HAP-1 (cell line): ENCODE data around the gene NODAL.

Experiments
- DNase-seq, 2 experiments: peaks; one replicate each; pipeline ENCODE4 v3.0.0-alpha.2; 2016 to 2020; ENCODE audit warnings: low spot score in 2 of 2
- H3K27me3 ChIP-seq: fragments of 250-450 bp; sonication (Bioruptor Pico); 2 replicates; pipeline ENCODE4 v1.5.1; 2020; ENCODE audit warnings: low read depth, mild to moderate bottlenecking, moderate library complexity
- H3K36me3 ChIP-seq: fragments of 250-450 bp; sonication (Bioruptor Pico); replicated peaks from 2 replicates; pipeline ENCODE4 v1.5.1; 2020; ENCODE audit warnings: mild to moderate bottlenecking
- H3K4me1 ChIP-seq: fragments of 250-450 bp; sonication (Bioruptor Pico); 2 replicates; pipeline ENCODE4 v1.5.1; 2020; ENCODE audit warnings: mild to moderate bottlenecking
- H3K4me3 ChIP-seq: fragments of 250-450 bp; sonication (Bioruptor Pico); 2 replicates; pipeline ENCODE4 v1.5.1; 2020; ENCODE audit warnings: mild to moderate bottlenecking, moderate library complexity
- H3K9me3 ChIP-seq: fragments of 250-450 bp; sonication (Bioruptor Pico); 2 replicates; pipeline ENCODE4 v1.5.1; 2020; ENCODE audit warnings: mild to moderate bottlenecking, moderate library complexity
- in situ Hi-C: fragments of 300-500 bp; cut with MboI; formaldehyde crosslinking; loops from 3 replicates; pipeline ENCODE4 v1.14.3; 2020; ENCODE audit warnings: low sequenced_read_pairs, inconsistent platforms, mixed read lengths

Gene NODAL

DNA sequence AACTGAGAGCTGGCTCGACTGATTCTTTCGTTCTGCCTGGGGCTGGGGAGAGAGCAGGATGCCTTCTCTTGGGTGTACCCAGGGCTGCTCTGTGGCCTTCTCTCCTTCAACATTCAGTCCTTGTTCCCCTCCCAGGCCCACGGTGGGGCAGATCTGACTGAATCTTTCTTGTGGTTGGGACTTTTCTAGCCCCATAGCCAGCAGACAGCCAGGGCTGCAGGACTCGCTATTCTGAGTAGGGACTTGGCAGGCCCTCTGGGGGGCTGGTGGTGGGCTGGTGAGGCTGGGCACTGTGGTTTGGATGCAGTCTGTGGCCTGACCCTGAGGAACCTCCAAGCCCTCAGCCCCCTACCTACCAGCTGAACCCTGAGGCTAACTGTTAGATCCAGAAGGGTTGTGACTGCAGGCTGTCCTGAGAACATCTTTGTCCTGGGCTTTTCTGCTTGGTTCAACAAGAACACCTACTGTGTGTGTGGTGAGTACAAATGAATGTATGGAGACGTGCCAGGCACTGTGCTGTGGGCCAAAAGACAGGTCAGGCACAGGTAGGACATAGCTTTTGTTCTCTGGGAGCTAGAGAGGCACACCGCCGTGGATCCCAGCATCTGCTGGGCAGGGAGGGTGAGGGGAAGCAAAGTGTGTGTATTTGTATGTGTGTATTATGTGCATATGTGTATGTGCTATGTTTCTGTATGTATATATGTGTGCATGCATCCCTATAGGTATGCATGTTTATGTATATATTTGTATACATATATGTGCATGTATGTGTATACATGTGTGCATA, 35.0 kb upstream of the NODAL start:
- Histone ChIP-seq H3K4me3 (no peak overlapping the region), H3K4me1 (peaks cover 9% of the 10 kb centered on the region), H3K9me3 (no peaks in the 10 kb centered on the region), H3K36me3 (0 out of 2 replicates have a peak, but pooled peaks cover 2% of the 10 kb centered on the region), H3K27me3 (no peaks in the 10 kb centered on the region)
- DNase-seq = no peak
- in situ Hi-C loops = no loop called here

DNA sequence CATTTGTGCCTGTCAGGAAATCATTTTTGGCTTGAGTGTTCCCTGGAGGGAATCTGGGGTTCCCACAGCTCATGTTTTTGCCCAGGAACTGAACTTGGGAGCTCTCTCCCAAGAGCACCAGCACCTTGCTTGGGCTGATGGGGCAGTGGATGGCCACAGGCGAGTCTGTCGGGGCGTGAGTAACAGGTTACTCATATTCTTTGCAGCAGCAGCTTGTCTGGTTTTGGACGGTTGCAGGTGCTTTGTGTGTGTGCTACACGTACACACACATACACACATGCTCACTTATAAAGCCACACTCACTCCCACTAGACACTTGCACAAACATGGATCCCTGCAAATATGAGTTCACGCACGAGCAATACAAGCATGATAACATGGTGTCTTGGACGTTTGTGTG, 34.2 kb upstream of the NODAL start:
- DNase-seq = no peak
- H3K4me1 ChIP-seq = peaks cover 9% of the 10 kb centered on the region
- no peaks in the 10 kb centered on the region for H3K9me3 ChIP-seq
- H3K36me3 ChIP-seq = 0 out of 2 replicates have a peak, but pooled peaks cover 2% of the 10 kb centered on the region
- in situ Hi-C loops = no loop called here
- no peak overlapping the region for H3K4me3 ChIP-seq
- H3K27me3 ChIP-seq = no peaks in the 10 kb centered on the region

GRCh38 chr10:70474780-70475179, 33.3 kb upstream of the NODAL start:
- Histone ChIP-seq H3K4me1 (peaks cover 6% of the 10 kb centered on the region), H3K9me3 (no peaks in the 10 kb centered on the region), H3K36me3 (0 out of 2 replicates have a peak, but pooled peaks cover 2% of the 10 kb centered on the region), H3K27me3 (no peaks in the 10 kb centered on the region), H3K4me3 (no peak overlapping the region)
- DNase-seq = no peak
- in situ Hi-C loops = no loop called here

GRCh38 chr10:70472799-70473454, 31.4 kb upstream of the NODAL start:
- DNase-seq = no peak
- in situ Hi-C loops = no loop called here

GRCh38 chr10:70466951-70467350, 25.5 kb upstream of the NODAL start:
- no peaks in the 10 kb centered on the region for H3K9me3 ChIP-seq
- no peaks in the 10 kb centered on the region for H3K4me1 ChIP-seq
- no peaks in the 10 kb centered on the region for H3K36me3 ChIP-seq
- H3K4me3 ChIP-seq = no peak overlapping the region
- H3K27me3 ChIP-seq = 0 out of 2 replicates have a peak, but pooled peaks cover 4% of the 10 kb centered on the region
- in situ Hi-C loops = loop anchor here (10.0 kb wide), 1 partner anchor 298 kb away; no protein-coding TSS in a partner anchor
- DNase-seq = no peak

More at GRCh38 chr10:70472799-70473454, 31.4 kb upstream of the NODAL start:
- H3K36me3 ChIP-seq = no peaks in the 10 kb centered on the region
- H3K27me3 ChIP-seq = no peaks in the 10 kb centered on the region
- H3K4me3 ChIP-seq = no peak overlapping the region
- H3K9me3 ChIP-seq = no peaks in the 10 kb centered on the region
- H3K4me1 ChIP-seq = peaks cover 4% of the 10 kb centered on the region

DNA sequence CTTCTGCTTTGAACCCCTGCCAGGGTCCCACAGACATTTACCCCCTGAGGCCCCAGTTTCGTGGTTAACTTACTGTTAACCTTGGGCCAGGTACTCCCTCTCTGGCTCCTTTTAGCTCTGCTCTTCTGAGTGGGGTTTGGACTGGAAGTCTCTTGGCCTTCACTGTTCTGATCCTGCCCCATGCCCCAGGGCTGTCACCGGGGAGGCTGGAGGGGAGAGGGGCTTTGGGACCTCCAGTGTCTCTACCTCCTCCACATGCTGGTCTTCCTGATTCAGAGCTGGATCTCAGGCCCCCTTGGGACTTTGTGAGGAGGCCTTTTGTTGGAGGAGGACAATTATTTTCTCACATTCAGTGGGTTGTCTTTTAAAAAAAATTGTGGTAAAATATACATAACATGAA, 24.4 kb upstream of the NODAL start:
- DNase-seq = no peak
- Histone ChIP-seq H3K9me3 (no peaks in the 10 kb centered on the region), H3K27me3 (0 out of 2 replicates have a peak, but pooled peaks cover 4% of the 10 kb centered on the region), H3K36me3 (no peaks in the 10 kb centered on the region), H3K4me1 (no peaks in the 10 kb centered on the region), H3K4me3 (no peak overlapping the region)
- in situ Hi-C loops = loop anchor here (10.0 kb wide), 1 partner anchor 299 kb away; no protein-coding TSS in a partner anchor

DNA sequence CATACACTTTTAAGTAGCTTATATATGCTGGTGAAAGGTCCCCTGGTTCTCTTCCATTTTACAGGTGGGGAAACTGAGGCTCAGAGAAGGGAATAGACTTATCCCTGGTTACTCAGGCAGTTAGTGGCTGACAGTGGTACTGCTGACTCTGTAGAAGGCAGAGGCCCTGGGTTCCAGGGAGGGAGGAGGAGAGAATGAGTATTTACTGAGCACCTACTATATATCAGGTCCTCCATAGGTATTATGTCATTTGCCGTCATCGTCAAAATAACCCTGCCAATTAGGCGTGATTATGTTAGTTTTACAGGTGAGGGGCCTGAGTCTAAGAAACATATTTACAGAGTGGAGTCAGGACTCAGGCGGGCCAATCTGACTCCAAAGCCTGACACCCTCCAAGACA, 23.8 kb upstream of the NODAL start:
- no peaks in the 10 kb centered on the region for H3K9me3 ChIP-seq
- DNase-seq = no peak
- no peaks in the 10 kb centered on the region for H3K4me1 ChIP-seq
- 0 out of 2 replicates have a peak, but pooled peaks cover 4% of the 10 kb centered on the region for H3K27me3 ChIP-seq
- H3K36me3 ChIP-seq = no peaks in the 10 kb centered on the region
- in situ Hi-C loops = loop anchor here (10.0 kb wide), 1 partner anchor 300 kb away; no protein-coding TSS in a partner anchor
- no peak overlapping the region for H3K4me3 ChIP-seq

- Histone ChIP-seq H3K4me1 (peaks cover 10% of the 10 kb centered on the region), H3K4me3 (no peak overlapping the region), H3K36me3 (no peaks in the 10 kb centered on the region), H3K9me3 (no peaks in the 10 kb centered on the region), H3K27me3 (0 out of 2 replicates have a peak, but pooled peaks cover under 1% of the 10 kb centered on the region)
- in situ Hi-C loops = loop anchor here (10.0 kb wide), 1 partner anchor 302 kb away; no protein-coding TSS in a partner anchor
- DNase-seq = no peak
These were observed 21.0 kb upstream of the NODAL start for GRCh38 chr10:70462349-70462984.

DNA sequence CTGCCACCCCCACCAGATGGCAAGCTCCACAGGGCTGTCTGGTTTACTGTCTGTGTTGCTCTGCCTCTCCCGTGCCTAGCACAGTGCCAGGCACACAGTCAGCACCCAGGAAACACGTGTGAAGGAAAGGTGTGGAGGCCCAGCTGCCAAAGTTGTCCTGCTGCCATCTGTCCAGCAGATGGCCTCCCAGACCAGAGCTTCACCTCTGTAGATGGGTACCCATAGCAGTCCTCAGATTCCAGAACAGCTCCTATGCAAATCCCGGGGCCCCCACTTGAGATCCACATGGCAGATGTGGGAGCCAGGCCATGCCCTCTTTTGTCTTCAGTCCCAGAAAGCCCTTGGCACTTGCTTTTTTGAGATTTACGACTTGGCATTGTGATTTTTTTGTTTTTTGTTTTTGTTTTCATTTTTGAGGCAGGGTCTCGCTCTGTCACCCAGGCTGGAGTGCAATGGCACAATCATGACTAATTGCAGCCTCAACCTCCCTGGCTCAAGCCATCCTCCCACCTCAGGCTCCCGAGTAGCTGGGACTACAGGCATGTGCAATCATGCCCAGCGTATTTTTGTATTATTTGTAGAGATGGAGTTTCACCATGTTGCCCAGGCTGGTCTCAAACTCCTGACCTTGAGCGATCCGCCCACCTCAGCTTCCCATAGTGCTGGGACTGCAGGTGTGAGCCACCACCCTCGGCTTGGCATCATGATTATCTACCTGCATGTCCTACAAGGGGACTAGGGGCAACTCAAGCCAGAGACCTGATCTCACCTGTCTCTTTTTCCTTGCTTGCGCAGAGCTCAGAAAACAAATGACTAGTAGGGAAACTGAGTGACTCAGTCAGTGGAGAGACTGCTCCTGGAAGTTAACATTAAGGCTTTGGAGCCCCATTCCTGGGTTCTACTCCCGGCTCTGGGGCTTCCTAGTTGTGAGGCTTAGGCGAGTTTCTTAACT, 20.2 kb upstream of the NODAL start:
- peak; percentile 29 to 70 for DNase-seq
- in situ Hi-C loops = loop anchor here (10.0 kb wide), 1 partner anchor 303 kb away; no protein-coding TSS in a partner anchor
- no peak overlapping the region for H3K4me3 ChIP-seq
- no peaks in the 10 kb centered on the region for H3K27me3 ChIP-seq
- no peaks in the 10 kb centered on the region for H3K9me3 ChIP-seq
- peaks cover 10% of the 10 kb centered on the region for H3K4me1 ChIP-seq
- H3K36me3 ChIP-seq = no peaks in the 10 kb centered on the region

GRCh38 chr10:70459774-70460490, 18.5 kb upstream of the NODAL start:
- DNase-seq = no peak
- in situ Hi-C loops = loop anchor here (10.0 kb wide), 1 partner anchor 305 kb away; no protein-coding TSS in a partner anchor

GRCh38 chr10:70459061-70459773, 17.7 kb upstream of the NODAL start:
- Histone ChIP-seq H3K4me3 (no peak overlapping the region), H3K27me3 (no peaks in the 10 kb centered on the region), H3K36me3 (no peaks in the 10 kb centered on the region), H3K4me1 (peaks cover 10% of the 10 kb centered on the region), H3K9me3 (no peaks in the 10 kb centered on the region)
- peak; percentile 41 to 76 for DNase-seq
- in situ Hi-C loops = no loop called here

More at GRCh38 chr10:70459774-70460490, 18.5 kb upstream of the NODAL start:
- Histone ChIP-seq H3K4me3 (no peak overlapping the region), H3K9me3 (no peaks in the 10 kb centered on the region), H3K36me3 (no peaks in the 10 kb centered on the region), H3K27me3 (no peaks in the 10 kb centered on the region), H3K4me1 (peaks cover 10% of the 10 kb centered on the region)
